ENCODE measurements around the gene R3HCC1L. TPM values are rescaled to one million over a fixed set of nuclear protein-coding genes. Genes with fewer than 3 reads are reported as not detected.

The R3HCC1L gene
- total RNA-seq, 2 donors from 2014 or later = 9.9 to 10.9 TPM

DNA sequence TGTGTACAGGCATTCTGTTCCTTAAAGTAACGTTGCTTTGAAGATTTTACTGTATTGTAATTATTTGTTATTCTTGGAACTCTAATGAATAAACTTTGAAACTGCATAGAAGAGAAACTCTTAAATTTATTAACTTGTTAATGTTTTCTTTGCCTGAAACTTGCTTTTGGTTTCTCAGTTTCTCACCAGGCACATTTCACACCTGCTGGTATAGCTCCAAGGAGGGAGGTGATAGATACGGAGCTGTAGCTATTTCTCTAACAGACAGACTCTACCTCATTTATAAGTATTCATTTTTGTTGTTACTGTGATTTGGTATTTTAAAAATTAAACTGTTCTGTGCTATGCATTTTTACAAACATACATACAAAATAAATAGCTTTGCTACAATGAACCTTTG is 32.7 kb downstream of the R3HCC1L start:
- DNase-seq (no peak), ATAC-seq (no peak)
- TF ChIP-seq, protein P1, sequence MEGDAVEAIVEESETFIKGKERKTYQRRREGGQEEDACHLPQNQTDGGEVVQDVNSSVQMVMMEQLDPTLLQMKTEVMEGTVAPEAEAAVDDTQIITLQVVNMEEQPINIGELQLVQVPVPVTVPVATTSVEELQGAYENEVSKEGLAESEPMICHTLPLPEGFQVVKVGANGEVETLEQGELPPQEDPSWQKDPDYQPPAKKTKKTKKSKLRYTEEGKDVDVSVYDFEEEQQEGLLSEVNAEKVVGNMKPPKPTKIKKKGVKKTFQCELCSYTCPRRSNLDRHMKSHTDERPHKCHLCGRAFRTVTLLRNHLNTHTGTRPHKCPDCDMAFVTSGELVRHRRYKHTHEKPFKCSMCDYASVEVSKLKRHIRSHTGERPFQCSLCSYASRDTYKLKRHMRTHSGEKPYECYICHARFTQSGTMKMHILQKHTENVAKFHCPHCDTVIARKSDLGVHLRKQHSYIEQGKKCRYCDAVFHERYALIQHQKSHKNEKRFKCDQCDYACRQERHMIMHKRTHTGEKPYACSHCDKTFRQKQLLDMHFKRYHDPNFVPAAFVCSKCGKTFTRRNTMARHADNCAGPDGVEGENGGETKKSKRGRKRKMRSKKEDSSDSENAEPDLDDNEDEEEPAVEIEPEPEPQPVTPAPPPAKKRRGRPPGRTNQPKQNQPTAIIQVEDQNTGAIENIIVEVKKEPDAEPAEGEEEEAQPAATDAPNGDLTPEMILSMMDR (IDR thresholded peaks at IDR 0.05) = no peak
- no peak for TF ChIP-seq POLR2A (IDR thresholded peaks at IDR 0.05)
- no peaks in the 10 kb centered on the region for H3K27me3 ChIP-seq
- intact Hi-C loops (cut with DNase I) = no loop called here
- WGBS, 2 donors = 64 to 88% methylated on average over 2 of the region's 2 CpGs
- no peaks in the 10 kb centered on the region for H3K9me3 ChIP-seq
- peaks cover 0 to 10% of the 10 kb centered on the region in 2 donors for H3K36me3 ChIP-seq (replicated peaks in 1 of 2; ENCODE audit: insufficient read depth in 1 of 2, low read depth in 2 of 2)
- H3K4me1 ChIP-seq = no peaks in the 10 kb centered on the region
- no peak overlapping the region for H3K27ac ChIP-seq
- no peak overlapping the region for H3K4me3 ChIP-seq

GRCh38 chr10:98168147-98168546 is 33.7 kb downstream of the R3HCC1L start:
- Histone ChIP-seq H3K27me3 (no peaks in the 10 kb centered on the region), H3K27ac (no peak overlapping the region), H3K4me3 (no peak overlapping the region), H3K36me3 (replicated peaks in 1 of 2; ENCODE audit: insufficient read depth in 1 of 2, low read depth in 2 of 2) (peaks cover 0 to 9% of the 10 kb centered on the region in 2 donors), H3K9me3 (no peaks in the 10 kb centered on the region), H3K4me1 (no peaks in the 10 kb centered on the region)
- intact Hi-C loops (cut with DNase I) = no loop called here
- 88 to 92% methylated on average over 7 of the region's 7 CpGs for WGBS, 2 donors
- ATAC-seq (no peak), DNase-seq (no peak)
- TF ChIP-seq, protein P1 (IDR thresholded peaks at IDR 0.05) = no peak
- TF ChIP-seq POLR2A (IDR thresholded peaks at IDR 0.05) = no peak

- ATAC-seq (no peak), DNase-seq (no peak)
- H3K9me3 ChIP-seq = no peaks in the 10 kb centered on the region
- no peak for TF ChIP-seq POLR2A (IDR thresholded peaks at IDR 0.05)
- TF ChIP-seq, protein P1 (IDR thresholded peaks at IDR 0.05) = no peak
- no peak overlapping the region for H3K27ac ChIP-seq
- no peaks in the 10 kb centered on the region for H3K4me1 ChIP-seq
- H3K27me3 ChIP-seq = no peaks in the 10 kb centered on the region
- intact Hi-C loops (cut with DNase I) = no loop called here
- H3K36me3 ChIP-seq (replicated peaks in 1 of 2; ENCODE audit: insufficient read depth in 1 of 2, low read depth in 2 of 2) = peaks cover 0 to 4% of the 10 kb centered on the region in 2 donors
- 84 to 89% methylated on average over 3 of the region's 3 CpGs for WGBS, 2 donors
- H3K4me3 ChIP-seq = no peak overlapping the region
These were observed 34.3 kb downstream of the R3HCC1L start for GRCh38 chr10:98168766-98169165.

DNA sequence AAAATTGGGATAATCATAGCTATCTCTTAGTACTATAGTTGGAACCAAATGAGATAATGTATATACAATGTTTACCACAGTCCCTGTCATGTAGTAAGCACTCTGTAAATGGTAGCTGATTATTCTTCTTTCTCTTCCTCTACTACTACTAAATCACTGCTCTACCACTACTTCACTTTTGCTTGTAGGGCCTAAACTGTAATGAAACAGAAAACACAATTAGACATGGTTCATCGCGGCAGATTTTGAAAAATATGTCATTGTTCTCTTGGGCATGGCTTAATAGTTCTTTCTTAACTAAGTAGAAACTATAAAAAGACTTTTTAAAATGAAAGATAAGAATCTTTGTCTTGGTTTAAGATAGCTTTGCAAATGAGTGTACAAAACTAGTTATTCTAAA is 34.9 kb downstream of the R3HCC1L start:
- Histone ChIP-seq H3K27ac (no peak overlapping the region), H3K4me3 (no peak overlapping the region), H3K9me3 (no peaks in the 10 kb centered on the region), H3K4me1 (no peaks in the 10 kb centered on the region), H3K36me3 (replicated peaks in 1 of 2; ENCODE audit: insufficient read depth in 1 of 2, low read depth in 2 of 2) (peaks cover 0 to 2% of the 10 kb centered on the region in 2 donors), H3K27me3 (no peaks in the 10 kb centered on the region)
- 75 to 77% methylated on average over 2 of the region's 2 CpGs for WGBS, 2 donors
- no peak for TF ChIP-seq POLR2A (IDR thresholded peaks at IDR 0.05)
- TF ChIP-seq, protein P1 (IDR thresholded peaks at IDR 0.05) = no peak
- DNase-seq (no peak), ATAC-seq (no peak)
- intact Hi-C loops (cut with DNase I) = no loop called here

Data from body of pancreas (tissue), 4 donors.